K562 (cell line): ENCODE results near the gene COL9A2. TPM values are rescaled to one million over a fixed set of nuclear protein-coding genes. Genes with fewer than 3 reads are reported as not detected.

Source experiments
- BRD4 ChIP-seq: fragments of 200-600 bp; sonication (generic); IDR thresholded peaks from 2 replicates; pipeline ENCODE4 v1.6.1; 2017; ENCODE audit warnings: inconsistent platforms
- CLOCK ChIP-seq: fragments of 250-450 bp; sonication (Bioruptor Pico); IDR thresholded peaks from 2 replicates; pipeline ENCODE4 v1.4.0; 2020; ENCODE audit warnings: mild to moderate bottlenecking, moderate library complexity, borderline replicate concordance
- CUX1 ChIP-seq: fragments of 200-800 bp; sonication (Bioruptor generic); IDR thresholded peaks from 2 replicates; pipeline ENCODE4 v1.6.1; 2016; ENCODE audit warnings: missing genetic modification characterization, missing compliant biosample characterization
- GABPB1 ChIP-seq: sonication (generic); formaldehyde crosslinking; IDR thresholded peaks from 2 replicates; pipeline ENCODE4 v1.8.0; 2022; ENCODE audit warnings: mild to moderate bottlenecking, missing genetic modification reagents
- NR2C2 ChIP-seq, 2 experiments: fragments of 200-800 bp in 1 of 2; sonication (Bioruptor generic) in 1 of 2; sonication (generic) in 1 of 2; formaldehyde crosslinking in 1 of 2; IDR thresholded peaks; 2 replicates each; pipeline versions ENCODE4 v1.6.1 to v1.8.0; 2016 to 2022; ENCODE audit warnings: mild to moderate bottlenecking in 1 of 2, missing compliant biosample characterization in 1 of 2, missing genetic modification characterization in 1 of 2, missing genetic modification reagents in 1 of 2
- PURB ChIP-seq: sonication (generic); formaldehyde crosslinking; IDR thresholded peaks from 2 replicates; pipeline ENCODE4 v1.9.0; 2021; ENCODE audit warnings: low read depth, mild to moderate bottlenecking, missing genetic modification reagents
- THAP12 ChIP-seq: fragments of 250-450 bp; sonication (Bioruptor Pico); IDR thresholded peaks from 2 replicates; pipeline ENCODE4 v1.9.0; 2021; ENCODE audit warnings: mild to moderate bottlenecking, inconsistent platforms
- ZBTB11 ChIP-seq, 3 experiments: fragments of 200-800 bp in 1 of 3; fragments of 250-450 bp in 1 of 3; fragments of 450-650 bp in 1 of 3; sonication (Bioruptor Pico) in 1 of 3; sonication (Bioruptor generic) in 1 of 3; formaldehyde crosslinking in 1 of 3; IDR thresholded peaks; 2 replicates each; pipeline versions ENCODE4 v1.6.1 to v1.8.0; 2016 to 2022; ENCODE audit warnings: mild to moderate bottlenecking in 2 of 3, missing genetic modification characterization in 2 of 3, missing compliant biosample characterization in 1 of 3, moderate library complexity in 1 of 3
- ZNF431 ChIP-seq: sonication (generic); formaldehyde crosslinking; IDR thresholded peaks from 2 replicates; pipeline ENCODE4 v1.8.0; 2022; ENCODE audit warnings: mild to moderate bottlenecking, missing genetic modification reagents
- polyA plus RNA-seq, 8 experiments: library from polyadenylated mRNA; depleted of rRNA in 4 of 8; stranded (reverse) in 5 of 8; unstranded in 3 of 8; fragments of >200 nt; fragmentation: Nextera tagmentation in 2 of 8; fragmentation: Illumina TruSeq in 1 of 8; extraction: Ambion mirVana in 2 of 8; extraction: Trizol in 1 of 8; gene quantifications; 2 replicates each; pipeline versions ENCODE4 v1.2.1 to v1.2.3, GENCODE V29; 2011 to 2014; ENCODE audit warnings: inconsistent platforms in 1 of 8, missing spikeins in 1 of 8
- total RNA-seq, 7 experiments: library from RNA; depleted of rRNA in 6 of 7; stranded (reverse); fragments of >200 nt in 6 of 7; fragmentation: Illumina TruSeq in 2 of 7; extraction: Trizol in 2 of 7; gene quantifications; 2 replicates each; pipeline versions ENCODE4 v1.2.1 to v1.2.3, GENCODE V29; 2011 to 2021; ENCODE audit warnings: low replicate concordance in 1 of 7

The COL9A2 gene
- total and polyA plus RNA-seq, 9 of the 15 experiments (the other 6 are each of a cell fraction or from before 2014, with no cell fraction given), result 0.03 to 2.2 (median 0.31) TPM

GRCh38 chr1:40257688-40258444 is 59.2 kb downstream of the COL9A2 start, which contains the start of gene ZMPSTE24 (continued):
- TF ChIP-seq NR2C2 (CRISPR knock-in tag; IDR thresholded peaks at IDR 0.05) (peak; percentile 23; the same call in 1 of the 2 replicates), NR2C2 (tag; IDR thresholded peaks at IDR 0.05) (peak; percentile 83; the same call in 1 of the 2 replicates), CUX1 (CRISPR knock-in tag) (no peak), THAP12 (CRISPR knock-in tag) (peak; percentile 36; the same call in 1 of the 2 replicates), PURB (CRISPR knock-in tag) (no peak), BRD4 (peak; percentile 97), CLOCK (no peak), GABPB1 (CRISPR knock-in tag) (peak; percentile 99), ZNF431 (CRISPR knock-in tag) (peak; percentile 87), ZBTB11 (CRISPR knock-in tag; IDR thresholded peaks at IDR 0.05) (peak; percentile 98 to 99 (median 98))
